HG02763 (cell line): ENCODE measurements around the gene CSH1.
"Not testable (repeated sequence)": the region's sequence is repeated elsewhere in the genome, so short reads cannot be mapped to it uniquely, and the experiment has no call there.

ENCODE experiments used
- ATAC-seq: cut with Tn5 transposase; IDR thresholded peaks from one replicate; pipeline ENCODE4 v1.9.1; 2021; ENCODE audit warnings: mild to moderate bottlenecking, moderate library complexity; ENCODE audit not compliant: unreplicated experiment

The CSH1 gene

DNA sequence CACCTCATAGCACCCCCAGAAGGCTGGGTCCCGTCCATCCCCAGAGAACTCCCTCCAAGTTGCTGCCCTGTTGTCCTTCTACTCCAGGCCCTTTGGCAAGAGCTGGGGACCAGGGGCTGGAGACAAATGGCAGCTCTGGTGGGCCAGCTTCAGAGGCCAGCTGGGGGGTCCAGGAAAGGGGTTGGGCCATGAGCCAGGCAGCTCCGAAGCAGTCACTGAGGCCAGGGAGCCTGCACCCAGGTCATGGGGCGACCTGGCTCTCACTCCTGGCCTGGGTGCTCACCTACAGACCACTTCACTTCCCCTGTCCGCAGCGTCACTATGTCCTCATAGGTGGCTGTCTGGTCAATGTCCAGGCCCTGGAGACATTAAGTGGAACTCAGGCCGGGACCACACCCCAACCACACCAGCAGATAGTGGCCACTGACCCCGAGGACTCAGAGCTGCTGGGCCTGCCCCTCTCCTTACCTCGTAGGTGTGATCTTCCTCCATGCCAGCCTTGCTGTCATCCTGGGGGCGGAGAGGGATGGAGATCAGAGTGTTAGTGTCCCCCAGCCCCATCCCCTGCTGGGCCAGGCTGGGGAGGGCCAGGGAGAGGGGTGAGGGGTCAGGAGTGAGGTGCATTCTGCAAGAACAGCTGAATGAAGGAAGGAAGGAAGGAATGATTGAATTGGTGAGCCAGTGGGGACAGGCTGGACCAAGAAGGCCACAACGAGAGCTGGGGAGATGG, 32.8 kb upstream of the CSH1 start:
- no peak for ATAC-seq

GRCh38 chr17:63928172-63928666, 31.8 kb upstream of the CSH1 start:
- ATAC-seq: no peak

- no peak for ATAC-seq
Measured at GRCh38 chr17:63927464-63928171, 31.2 kb upstream of the CSH1 start.

DNA sequence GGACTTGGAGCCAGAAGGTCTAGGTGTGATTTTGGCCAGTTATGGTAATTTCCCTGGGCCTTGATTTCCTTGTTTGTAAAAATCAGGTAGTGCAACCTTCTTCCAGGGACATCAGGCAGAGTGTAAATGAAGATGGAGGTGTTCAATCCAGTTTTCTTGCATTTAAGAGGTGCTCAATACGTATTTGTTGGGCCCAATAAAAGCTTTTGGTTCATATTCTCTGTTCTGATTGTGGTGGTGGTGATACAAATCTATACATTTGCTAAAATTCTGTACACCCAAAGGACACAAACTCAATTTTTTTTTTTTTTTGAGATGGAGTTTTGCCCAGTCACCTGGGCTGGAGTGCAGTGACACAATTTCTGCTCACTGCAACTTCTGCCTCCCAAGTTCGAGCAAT, 29.8 kb upstream of the CSH1 start:
- no peak for ATAC-seq

DNA sequence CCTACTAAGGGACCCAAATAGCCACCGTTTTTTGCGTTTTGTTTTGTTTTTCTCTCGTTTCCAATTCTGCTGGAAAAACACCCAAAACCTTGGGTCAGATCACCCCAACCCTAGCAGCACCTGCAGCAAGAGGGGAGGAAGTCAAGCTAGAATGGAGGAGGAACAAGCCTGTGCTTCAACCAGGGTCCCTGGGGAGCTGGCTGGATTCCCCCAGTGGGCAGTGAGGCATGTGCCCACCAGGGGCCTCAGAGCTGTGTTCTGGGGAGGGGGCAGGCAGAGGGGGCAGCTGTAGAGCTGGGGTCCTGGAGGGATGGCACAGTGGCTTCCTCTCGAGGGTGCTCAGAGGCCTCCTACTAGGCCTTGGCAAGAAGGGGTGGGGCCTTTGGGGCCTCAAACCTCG, 29.2 kb upstream of the CSH1 start:
- ATAC-seq: no peak

DNA sequence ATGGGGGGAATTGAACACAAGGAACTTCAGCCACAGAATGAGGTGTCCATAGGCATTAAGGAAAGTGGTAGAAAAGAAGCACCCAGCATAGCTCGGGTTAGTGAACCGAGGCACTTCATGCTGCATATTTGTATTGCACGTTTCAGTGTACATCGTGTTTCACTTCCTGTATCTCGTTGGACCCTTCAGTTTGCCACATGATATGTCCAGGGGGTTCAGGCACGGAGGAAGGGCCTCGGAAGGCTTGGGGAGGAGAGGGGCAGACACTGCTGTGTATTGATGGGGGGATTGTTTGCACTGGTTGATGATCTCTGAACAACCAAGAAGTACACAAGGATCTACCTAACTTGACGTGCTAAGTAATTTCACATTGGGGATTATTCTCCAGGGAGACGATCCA, 26.0 kb upstream of the CSH1 start:
- ATAC-seq: not testable (repeated sequence)

DNA sequence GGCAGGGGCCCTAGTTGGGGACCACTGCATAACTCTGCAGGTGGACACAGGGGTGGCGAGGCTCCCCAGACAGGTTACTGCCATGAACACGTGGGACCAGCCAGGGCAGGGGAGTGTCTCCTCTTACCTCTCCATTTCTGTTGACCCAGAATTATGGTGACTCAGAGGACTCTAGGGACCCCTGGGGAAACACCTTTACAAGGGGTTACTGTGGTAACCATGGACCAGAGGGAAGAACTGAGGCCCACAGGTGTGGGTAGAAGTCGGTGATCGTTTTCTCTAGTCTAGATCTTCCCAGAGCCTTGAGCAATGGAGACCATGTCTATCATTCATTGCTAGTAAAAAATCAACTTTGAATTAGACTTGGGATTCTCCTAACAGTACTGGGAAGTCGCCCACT, 24.4 kb upstream of the CSH1 start:
- not testable (repeated sequence) for ATAC-seq

GRCh38 chr17:63920050-63920449, 23.7 kb upstream of the CSH1 start:
- not testable (repeated sequence) for ATAC-seq

GRCh38 chr17:63919311-63919723, 22.9 kb upstream of the CSH1 start:
- ATAC-seq: peak; percentile 70

DNA sequence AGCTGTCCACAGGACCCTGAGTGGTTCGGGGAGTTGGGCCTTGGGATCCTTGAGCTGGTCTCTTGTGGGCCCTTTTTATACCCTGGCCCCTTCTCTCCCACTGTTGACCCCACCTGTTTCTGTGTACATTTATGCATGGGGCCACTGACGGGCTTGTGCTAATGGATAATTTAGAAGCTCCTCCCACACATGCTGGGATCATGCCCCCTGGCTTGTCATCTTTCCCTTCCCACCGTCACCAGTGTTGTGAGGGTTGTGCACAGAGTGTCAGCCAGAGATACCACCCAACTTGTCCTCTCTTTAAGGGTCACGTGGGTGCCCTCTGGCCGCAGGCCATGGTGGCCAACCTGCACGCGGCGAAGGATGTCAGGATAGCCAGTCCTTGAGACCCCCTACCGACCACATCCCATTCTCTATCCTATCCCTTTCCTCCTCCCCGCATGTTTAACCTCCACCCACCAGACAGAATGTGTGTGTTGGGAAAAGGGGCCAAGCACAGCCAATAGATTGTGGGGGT, 22.5 kb upstream of the CSH1 start, which contains the start of gene GH1:
TSS of gene GH1 (minus strand) at position 51 of the 517 bp plus-strand sequence. CDS start 63 bp downstream, outside the sequence.
- ATAC-seq: not testable (repeated sequence)

GRCh38 chr17:63918305-63918704, 21.9 kb upstream of the CSH1 start:
- ATAC-seq: no peak

DNA sequence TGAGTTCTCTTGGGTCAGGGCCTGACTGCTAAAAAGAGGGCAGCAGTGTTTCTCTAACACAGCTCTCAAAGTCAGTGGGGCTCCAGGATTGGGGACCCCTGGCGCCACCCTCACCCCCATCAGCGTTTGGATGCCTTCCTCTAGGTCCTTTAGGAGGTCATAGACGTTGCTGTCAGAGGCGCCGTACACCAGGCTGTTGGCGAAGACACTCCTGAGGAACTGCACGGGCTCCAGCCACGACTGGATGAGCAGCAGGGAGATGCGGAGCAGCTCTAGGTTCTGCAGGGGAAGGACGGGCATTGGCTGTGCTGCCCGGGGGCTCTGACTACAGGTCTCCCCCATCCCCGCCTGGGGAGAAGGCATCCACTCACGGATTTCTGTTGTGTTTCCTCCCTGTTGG, 21.3 kb upstream of the CSH1 start:
- no peak for ATAC-seq

- not testable (repeated sequence) for ATAC-seq
Measured at GRCh38 chr17:63917206-63917605, 20.8 kb upstream of the CSH1 start.

DNA sequence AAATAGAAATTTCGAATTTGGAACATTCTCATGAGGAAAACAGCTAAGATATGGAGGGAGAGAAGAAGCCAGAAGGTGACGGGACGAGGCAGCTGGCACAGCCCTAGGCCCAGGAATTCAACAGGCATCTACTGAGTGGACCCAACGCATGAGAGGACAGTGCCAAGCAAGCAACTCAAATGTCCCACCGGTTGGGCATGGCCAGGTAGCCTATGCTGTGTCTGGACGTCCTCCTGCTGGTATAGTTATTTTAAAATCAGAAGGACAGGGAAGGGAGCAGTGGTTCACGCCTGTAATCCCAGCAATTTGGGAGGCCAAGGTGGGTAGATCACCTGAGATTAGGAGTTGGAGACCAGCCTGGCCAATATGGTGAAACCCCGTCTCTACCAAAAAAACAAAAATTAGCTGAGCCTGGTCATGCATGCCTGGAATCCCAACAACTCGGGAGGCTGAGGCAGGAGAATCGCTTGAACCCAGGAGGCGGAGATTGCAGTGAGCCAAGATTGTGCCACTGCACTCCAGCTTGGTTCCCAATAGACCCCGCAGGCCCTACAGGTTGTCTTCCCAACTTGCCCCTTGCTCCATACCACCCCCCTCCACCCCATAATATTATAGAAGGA, 20.3 kb upstream of the CSH1 start:
- ATAC-seq: no peak

- not testable (repeated sequence) for ATAC-seq
Measured at GRCh38 chr17:63915753-63916152, 19.4 kb upstream of the CSH1 start.

DNA sequence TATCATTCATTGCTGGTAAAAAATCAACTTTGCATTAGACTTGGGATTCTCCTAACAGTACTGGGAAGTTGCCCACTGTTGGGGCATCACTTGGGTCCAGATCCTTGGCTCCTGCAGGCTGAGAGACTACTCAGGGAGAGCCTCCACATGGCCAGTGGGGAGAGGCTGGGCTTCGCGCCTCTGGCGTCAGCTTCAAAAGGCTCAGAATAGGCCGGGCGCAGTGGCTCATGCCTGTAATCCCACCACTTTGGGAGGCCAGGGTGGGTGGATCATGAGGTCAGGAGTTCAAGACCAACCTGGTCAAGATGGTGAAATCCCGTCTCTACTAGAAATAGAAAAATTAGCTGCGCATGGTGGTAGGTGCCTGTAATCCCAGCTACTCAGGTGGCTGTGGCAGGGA, 18.1 kb upstream of the CSH1 start:
- no peak for ATAC-seq

GRCh38 chr17:63911657-63912100, 15.3 kb upstream of the CSH1 start:
- ATAC-seq: no peak

GRCh38 chr17:63911041-63911635, 14.8 kb upstream of the CSH1 start, which contains the start of gene CSHL1:
Gene CSHL1 (minus strand): TSS chr17:63911258. CDS start chr17:63911196, 62 bp downstream.
- no peak for ATAC-seq

DNA sequence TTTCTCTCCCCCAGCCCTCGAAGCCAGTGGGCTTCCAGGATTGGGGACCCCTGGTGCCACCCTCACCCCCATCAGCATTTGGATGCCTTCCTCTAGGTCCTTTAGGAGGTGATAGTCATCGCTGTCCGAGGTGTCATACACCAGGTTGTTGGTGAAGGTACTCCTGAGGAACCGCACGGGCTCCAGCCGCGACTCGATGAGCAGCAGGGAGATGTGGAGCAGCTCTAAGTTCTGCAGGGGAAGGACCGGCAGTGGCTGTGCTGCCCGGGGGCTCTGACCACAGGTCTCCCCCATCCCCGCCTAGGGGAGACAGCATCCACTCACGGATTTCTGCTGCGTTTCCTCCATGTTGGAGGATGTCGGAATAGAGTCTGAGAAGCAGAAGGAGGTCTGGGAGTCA, 13.7 kb upstream of the CSH1 start:
- no peak for ATAC-seq

GRCh38 chr17:63909586-63909985, 13.2 kb upstream of the CSH1 start:
- not testable (repeated sequence) for ATAC-seq
